Loucy (cell line): Measurements from ENCODE around the gene TOP3B.

ENCODE experiments used
- H2AFZ ChIP-seq: fragments of 200-600 bp; sonication (generic); 2 replicates; pipeline ENCODE4 v1.6.0; 2016; ENCODE audit warnings: antibody characterized with exemption, mild to moderate bottlenecking, low read length, moderate library complexity
- H3F3A ChIP-seq: fragments of 200-600 bp; 2 replicates; pipeline ENCODE4 v1.6.0; 2016; ENCODE audit warnings: antibody characterized with exemption, low read depth, mild to moderate bottlenecking
- H3K27me3 ChIP-seq: fragments of 200-600 bp; sonication (generic); 2 replicates; pipeline ENCODE4 v1.6.1; 2014; ENCODE audit warnings: low read length, mild to moderate bottlenecking; ENCODE audit not compliant: insufficient read depth, poor library complexity, severe bottlenecking
- H3K36me3 ChIP-seq: fragments of 200-600 bp; sonication (generic); 2 replicates; pipeline ENCODE4 v1.6.1; 2016; ENCODE audit warnings: low read length; ENCODE audit not compliant: insufficient read depth
- H3K4me1 ChIP-seq: fragments of 200-600 bp; sonication (generic); 2 replicates; pipeline ENCODE4 v1.5.1; 2014; ENCODE audit warnings: low read length, mild to moderate bottlenecking; ENCODE audit not compliant: insufficient read depth, poor library complexity, severe bottlenecking
- H3K4me2 ChIP-seq: fragments of 200-600 bp; sonication (generic); 2 replicates; pipeline ENCODE4 v1.6.0; 2014; ENCODE audit warnings: antibody characterized with exemption, low read length, low read depth, mild to moderate bottlenecking; ENCODE audit not compliant: poor library complexity, severe bottlenecking
- H3K4me3 ChIP-seq: fragments of 200-600 bp; sonication (generic); 2 replicates; pipeline ENCODE4 v1.5.1; 2014; ENCODE audit warnings: low read length, mild to moderate bottlenecking, mixed read lengths; ENCODE audit not compliant: poor library complexity, severe bottlenecking
- H3K79me2 ChIP-seq: fragments of 200-600 bp; sonication (generic); 2 replicates; pipeline ENCODE4 v1.6.1; 2014; ENCODE audit warnings: low read length; ENCODE audit not compliant: insufficient read depth
- H3K9ac ChIP-seq: fragments of 200-600 bp; sonication (generic); 2 replicates; pipeline ENCODE4 v1.6.0; 2014; ENCODE audit warnings: mild to moderate bottlenecking, low read depth, low read length, moderate library complexity; ENCODE audit not compliant: poor library complexity, severe bottlenecking
- H3K9me2 ChIP-seq: fragments of 200-600 bp; sonication (generic); replicated peaks from 2 replicates; pipeline ENCODE4 v1.6.1; 2016; ENCODE audit warnings: low read depth, low read length, mixed read lengths
- H3K9me3 ChIP-seq: fragments of 200-600 bp; sonication (generic); 2 replicates; pipeline ENCODE4 v1.6.1; 2014; ENCODE audit warnings: mild to moderate bottlenecking, antibody characterized with exemption, low read length, low read depth; ENCODE audit not compliant: insufficient read depth
- H4K20me1 ChIP-seq: fragments of 200-600 bp; sonication (generic); 2 replicates; pipeline ENCODE4 v1.6.0; 2014; ENCODE audit warnings: antibody characterized with exemption, low read length, mild to moderate bottlenecking; ENCODE audit not compliant: insufficient read depth, poor library complexity, severe bottlenecking
- EZH2phosphoT487 ChIP-seq: fragments of 200-600 bp; IDR thresholded peaks from 2 replicates; pipeline ENCODE4 v1.6.1; 2018; ENCODE audit warnings: antibody characterized with exemption, mild to moderate bottlenecking, moderate library complexity, borderline replicate concordance
- TF ChIP-seq, protein P1 (sequence below): fragments of 200-600 bp; sonication (generic); conservative IDR thresholded peaks from 2 replicates; pipeline ENCODE4 v1.5.1; 2014; ENCODE audit warnings: mild to moderate bottlenecking, antibody characterized with exemption, low read length

Gene TOP3B

DNA sequence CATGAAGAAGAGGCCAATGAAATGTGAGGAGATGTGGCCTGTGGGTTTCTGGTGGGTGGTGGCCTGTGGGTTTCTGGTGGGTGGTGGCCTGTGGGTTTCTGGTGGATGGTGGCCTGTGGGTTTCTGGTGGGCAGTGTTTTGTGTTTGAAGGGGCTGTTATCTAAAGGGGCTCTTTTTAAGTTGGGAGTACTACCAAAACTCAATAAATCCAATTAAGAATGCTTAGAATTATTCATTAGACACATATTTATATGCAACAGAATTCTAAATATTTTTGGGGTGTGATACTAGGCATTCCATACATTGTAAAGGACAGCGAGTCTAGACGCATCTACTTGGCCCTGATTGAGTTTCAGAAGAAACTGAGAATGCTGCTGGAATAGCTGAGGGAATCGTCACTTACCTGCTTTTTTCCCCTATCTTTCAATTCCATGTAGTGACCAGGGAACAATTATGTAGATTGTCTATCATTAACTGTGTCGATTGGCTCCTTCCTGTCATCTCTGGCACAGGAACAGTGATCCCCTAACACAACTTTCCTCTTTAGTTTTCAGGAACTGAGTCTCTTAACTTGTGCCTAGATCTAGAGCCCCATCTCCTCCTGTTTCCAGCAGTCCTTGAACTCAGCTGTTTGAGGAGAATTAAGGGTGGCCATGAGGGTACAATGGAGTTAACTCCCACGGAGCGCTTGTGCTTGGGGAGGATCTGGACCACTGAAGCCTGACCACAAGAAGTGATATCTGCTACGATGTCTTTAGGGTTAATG, 37.3 kb upstream of the TOP3B start:
- H3F3A ChIP-seq, result no peaks in the 10 kb centered on the region
- no peaks in the 10 kb centered on the region for H4K20me1 ChIP-seq
- no peaks in the 10 kb centered on the region for H3K9me2 ChIP-seq
- H2AFZ ChIP-seq, result no peak overlapping the region
- no peaks in the 10 kb centered on the region for H3K9me3 ChIP-seq
- H3K4me3 ChIP-seq, result no peak overlapping the region
- no peaks in the 10 kb centered on the region for H3K27me3 ChIP-seq
- H3K79me2 ChIP-seq, result no peaks in the 10 kb centered on the region
- H3K4me2 ChIP-seq, result peak overlapping the region; percentile 10
- peaks cover 15% of the 10 kb centered on the region for H3K4me1 ChIP-seq
- TF ChIP-seq EZH2phosphoT487, result no peak
- TF ChIP-seq, protein P1, sequence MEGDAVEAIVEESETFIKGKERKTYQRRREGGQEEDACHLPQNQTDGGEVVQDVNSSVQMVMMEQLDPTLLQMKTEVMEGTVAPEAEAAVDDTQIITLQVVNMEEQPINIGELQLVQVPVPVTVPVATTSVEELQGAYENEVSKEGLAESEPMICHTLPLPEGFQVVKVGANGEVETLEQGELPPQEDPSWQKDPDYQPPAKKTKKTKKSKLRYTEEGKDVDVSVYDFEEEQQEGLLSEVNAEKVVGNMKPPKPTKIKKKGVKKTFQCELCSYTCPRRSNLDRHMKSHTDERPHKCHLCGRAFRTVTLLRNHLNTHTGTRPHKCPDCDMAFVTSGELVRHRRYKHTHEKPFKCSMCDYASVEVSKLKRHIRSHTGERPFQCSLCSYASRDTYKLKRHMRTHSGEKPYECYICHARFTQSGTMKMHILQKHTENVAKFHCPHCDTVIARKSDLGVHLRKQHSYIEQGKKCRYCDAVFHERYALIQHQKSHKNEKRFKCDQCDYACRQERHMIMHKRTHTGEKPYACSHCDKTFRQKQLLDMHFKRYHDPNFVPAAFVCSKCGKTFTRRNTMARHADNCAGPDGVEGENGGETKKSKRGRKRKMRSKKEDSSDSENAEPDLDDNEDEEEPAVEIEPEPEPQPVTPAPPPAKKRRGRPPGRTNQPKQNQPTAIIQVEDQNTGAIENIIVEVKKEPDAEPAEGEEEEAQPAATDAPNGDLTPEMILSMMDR, result no peak
- no peaks in the 10 kb centered on the region for H3K36me3 ChIP-seq
- H3K9ac ChIP-seq, result no peak overlapping the region

DNA sequence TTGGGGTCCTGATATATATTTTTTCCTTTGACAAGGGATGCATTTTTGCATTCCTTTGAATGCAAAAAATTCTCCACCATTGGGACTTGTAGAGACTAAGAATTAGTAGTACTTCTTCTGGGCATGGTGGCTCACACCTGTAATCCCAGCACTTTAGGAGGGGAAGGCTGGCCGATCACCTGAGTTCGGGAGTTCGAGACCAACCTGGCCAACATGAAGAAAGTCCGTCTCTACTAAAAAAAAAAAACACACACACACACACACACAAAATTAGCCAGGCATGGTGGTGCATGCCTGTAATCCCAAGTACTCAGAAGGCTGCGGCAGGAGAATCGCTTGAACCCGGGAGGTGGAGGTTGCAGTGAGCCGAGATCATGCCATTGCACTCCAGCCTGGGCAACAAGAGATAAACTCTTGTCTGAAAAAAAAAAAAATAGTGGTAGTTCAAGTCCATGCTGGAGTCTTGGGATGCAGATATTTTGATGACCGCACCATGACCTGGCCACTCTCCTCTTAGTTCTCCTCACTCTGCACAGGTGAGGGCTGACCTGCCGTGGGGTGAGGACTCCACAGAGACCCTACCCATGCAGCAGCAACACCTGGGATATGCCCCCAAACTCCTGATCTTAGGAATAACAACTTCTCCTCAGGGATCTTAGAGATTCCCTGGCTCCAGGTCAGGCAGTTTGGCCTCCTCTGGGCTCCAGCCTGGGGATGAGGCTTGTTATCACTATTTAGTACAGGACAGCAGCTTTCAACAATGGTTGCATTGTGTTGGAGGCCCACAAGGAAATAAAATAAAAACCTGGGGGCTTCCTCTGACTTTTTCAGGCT, 36.5 kb upstream of the TOP3B start:
- no peaks in the 10 kb centered on the region for H3K27me3 ChIP-seq
- H3F3A ChIP-seq, result no peaks in the 10 kb centered on the region
- H3K4me2 ChIP-seq, result peak overlapping the region; percentile 10
- no peaks in the 10 kb centered on the region for H3K36me3 ChIP-seq
- no peak overlapping the region for H3K4me3 ChIP-seq
- no peak overlapping the region for H3K9ac ChIP-seq
- TF ChIP-seq, protein P1, result no peak
- TF ChIP-seq EZH2phosphoT487, result no peak
- H3K9me2 ChIP-seq, result no peaks in the 10 kb centered on the region
- peaks cover 15% of the 10 kb centered on the region for H3K4me1 ChIP-seq
- H2AFZ ChIP-seq, result no peak overlapping the region
- H3K79me2 ChIP-seq, result no peaks in the 10 kb centered on the region
- no peaks in the 10 kb centered on the region for H3K9me3 ChIP-seq
- no peaks in the 10 kb centered on the region for H4K20me1 ChIP-seq

DNA sequence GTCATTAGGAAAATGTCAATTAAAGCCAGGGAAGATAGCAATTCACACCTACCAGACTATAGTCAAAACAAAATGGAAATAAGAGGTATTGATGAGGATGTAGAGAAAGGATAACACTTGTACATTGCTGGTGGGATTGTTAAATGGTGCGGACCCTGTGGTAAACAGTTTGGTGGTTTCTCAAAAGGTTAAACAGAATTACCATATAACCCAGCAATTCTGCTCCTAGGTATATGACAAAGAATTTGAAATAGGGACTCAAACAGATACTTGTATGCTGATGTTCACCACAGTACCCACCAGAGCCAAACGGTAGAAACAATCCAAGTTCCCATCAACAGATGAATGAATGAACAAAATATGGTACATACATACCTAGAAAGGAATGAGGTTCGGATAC, 33.0 kb upstream of the TOP3B start:
- Histone ChIP-seq H3K27me3 (no peaks in the 10 kb centered on the region), H2AFZ (no peak overlapping the region), H3K4me3 (no peak overlapping the region), H3K79me2 (no peaks in the 10 kb centered on the region), H3K4me2 (no peak overlapping the region), H3F3A (no peaks in the 10 kb centered on the region), H3K9ac (no peak overlapping the region), H3K4me1 (peaks cover 15% of the 10 kb centered on the region), H3K36me3 (no peaks in the 10 kb centered on the region), H3K9me3 (no peaks in the 10 kb centered on the region), H4K20me1 (no peaks in the 10 kb centered on the region), H3K9me2 (no peaks in the 10 kb centered on the region)
- TF ChIP-seq, protein P1, result no peak
- no peak for TF ChIP-seq EZH2phosphoT487
